GM12801 (cell line): ENCODE data around the gene MED20.

ENCODE experiments used
- CTCF ChIP-seq: IDR thresholded peaks from one replicate; pipeline ENCODE4 v1.5.1; 2011; ENCODE audit warnings: control low read depth; ENCODE audit not compliant: insufficient read length; ENCODE audit errors: extremely low read depth

Gene MED20

DNA sequence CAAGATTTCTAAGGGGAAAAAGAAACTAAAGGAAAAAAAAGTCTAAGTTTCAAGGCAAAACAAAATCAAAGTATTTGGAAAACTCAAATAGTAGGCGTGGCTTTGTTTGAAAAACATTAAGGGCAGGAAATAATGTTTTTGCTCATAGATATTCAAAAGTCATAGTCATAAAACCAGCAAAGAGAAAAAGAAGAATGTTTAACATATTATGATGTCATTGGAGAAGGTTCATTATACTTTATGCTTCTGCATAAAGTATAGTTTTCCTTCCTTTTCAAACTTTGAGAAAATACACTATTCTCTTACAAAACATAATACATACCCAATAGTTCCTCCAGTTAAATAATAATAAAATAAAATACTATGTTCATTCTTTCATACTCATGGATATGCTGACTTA is 39.4 kb downstream of the MED20 start:
- TF ChIP-seq CTCF = no peak

DNA sequence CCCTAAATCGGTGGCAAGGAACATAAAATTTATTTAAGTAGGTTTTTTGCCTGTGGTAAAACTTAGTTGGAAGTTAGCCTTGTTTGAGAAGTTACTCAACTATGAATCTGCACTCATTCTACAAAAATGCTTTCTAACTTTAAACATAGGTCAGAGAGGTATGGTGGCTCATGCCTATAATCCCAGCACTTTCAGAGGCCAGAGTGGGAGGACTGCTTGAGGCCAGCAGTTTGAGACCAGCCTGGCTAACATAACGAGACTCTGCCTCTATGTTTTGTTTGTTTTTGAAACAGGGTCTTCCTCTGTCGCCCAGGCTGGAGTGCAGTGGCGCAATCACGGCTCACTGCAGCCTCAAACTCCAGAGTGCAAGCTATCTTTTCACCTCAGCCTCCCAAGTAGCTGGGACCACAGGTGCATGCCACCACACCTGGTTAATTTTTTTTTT is 42.0 kb downstream of the MED20 start:
- no peak for TF ChIP-seq CTCF

DNA sequence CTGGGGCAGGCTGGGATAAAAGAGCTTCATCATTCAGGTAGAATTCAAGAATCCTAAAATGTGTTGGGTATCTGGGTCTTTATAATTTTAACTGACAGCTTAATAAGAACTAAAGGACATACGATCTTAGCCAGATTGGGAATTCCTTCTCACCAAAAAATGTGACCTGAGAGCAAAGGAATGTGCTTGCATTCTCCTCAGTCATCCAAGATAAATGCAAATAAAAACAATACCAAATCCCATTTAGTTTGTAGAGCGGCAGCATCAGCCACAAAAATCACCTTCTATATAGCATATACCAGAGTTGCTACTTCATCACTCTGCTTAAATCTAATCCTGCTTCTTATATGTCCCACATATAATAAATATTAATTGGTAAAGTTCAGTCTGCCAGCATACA is 42.7 kb downstream of the MED20 start:
- no peak for TF ChIP-seq CTCF

- no peak for TF ChIP-seq CTCF
Measured at GRCh38 chr6:41877051-41877680, 43.8 kb downstream of the MED20 start.

DNA sequence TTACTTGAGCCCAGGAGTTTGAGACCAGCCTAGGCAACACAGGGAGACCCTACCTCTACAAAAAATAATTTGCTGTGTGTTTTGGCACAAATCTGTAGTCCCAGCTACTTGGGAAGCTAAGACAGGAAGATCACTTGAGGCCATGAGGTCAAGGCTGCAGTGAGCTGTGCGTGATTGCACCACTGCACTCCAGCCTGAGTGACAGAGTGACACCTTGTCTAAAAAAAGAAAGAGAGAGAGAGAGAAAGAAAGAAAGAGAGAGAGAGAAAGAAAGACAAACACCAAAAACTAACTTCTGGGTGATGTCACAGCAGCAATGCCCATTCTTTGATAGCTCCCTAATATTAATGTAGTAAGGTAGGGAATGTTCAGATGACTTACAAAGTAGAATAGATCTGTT is 46.2 kb downstream of the MED20 start:
- no peak for TF ChIP-seq CTCF

DNA sequence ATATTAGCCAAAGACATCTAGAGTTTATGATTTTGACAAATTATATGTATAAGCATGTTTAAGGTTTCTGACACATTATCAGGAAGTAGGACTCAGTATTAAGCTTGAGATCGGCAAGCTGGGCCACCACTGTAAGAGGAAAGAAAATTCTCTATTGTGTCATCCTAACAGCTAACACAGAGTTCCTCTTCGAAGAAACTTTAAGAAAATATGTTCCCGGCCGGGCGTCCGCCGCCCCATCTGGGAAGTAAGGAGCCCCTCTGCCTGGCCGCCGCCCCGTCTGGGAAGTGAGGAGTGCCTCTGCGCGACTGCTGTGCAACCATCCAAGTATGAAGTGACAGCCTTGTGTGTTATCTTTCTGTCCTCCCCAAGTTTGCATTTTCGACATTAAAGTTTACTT is 48.8 kb downstream of the MED20 start:
- TF ChIP-seq CTCF = no peak

GRCh38 chr6:41871691-41872090 is 49.2 kb downstream of the MED20 start:
- TF ChIP-seq CTCF = no peak
